Measurements from ENCODE around the gene POLG2.

GRCh38 chr17:64535357-64535756 is 38.5 kb upstream of the POLG2 start:
- TF ChIP-seq CTCF (IDR thresholded peaks at IDR 0.05) (no peak), POLR2A (IDR thresholded peaks at IDR 0.05) (no peak)
